ENCODE results near the gene LHFPL6.

DNA sequence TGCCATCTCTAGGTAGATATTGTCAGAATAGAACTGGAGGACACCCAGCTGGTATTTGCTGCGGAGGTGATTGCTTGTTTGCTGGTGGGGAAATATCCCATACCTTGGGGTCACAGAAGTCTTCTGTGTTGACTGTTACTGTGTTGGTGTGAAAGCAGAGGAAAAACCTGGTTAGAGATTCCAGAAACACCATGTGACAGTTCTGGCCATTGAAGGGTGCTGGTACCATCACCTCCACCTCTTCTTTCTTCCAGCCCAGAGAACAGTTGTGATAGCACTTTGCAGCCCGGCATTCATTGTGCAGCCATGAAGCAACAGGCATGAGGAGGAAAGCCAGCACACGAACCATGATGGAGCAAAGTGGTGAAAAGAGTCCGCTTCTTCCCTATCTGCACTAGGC lies 4.9 kb upstream of the LHFPL6 start:
- TF ChIP-seq, protein P1, sequence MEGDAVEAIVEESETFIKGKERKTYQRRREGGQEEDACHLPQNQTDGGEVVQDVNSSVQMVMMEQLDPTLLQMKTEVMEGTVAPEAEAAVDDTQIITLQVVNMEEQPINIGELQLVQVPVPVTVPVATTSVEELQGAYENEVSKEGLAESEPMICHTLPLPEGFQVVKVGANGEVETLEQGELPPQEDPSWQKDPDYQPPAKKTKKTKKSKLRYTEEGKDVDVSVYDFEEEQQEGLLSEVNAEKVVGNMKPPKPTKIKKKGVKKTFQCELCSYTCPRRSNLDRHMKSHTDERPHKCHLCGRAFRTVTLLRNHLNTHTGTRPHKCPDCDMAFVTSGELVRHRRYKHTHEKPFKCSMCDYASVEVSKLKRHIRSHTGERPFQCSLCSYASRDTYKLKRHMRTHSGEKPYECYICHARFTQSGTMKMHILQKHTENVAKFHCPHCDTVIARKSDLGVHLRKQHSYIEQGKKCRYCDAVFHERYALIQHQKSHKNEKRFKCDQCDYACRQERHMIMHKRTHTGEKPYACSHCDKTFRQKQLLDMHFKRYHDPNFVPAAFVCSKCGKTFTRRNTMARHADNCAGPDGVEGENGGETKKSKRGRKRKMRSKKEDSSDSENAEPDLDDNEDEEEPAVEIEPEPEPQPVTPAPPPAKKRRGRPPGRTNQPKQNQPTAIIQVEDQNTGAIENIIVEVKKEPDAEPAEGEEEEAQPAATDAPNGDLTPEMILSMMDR (conservative IDR thresholded peaks at IDR 0.05): no peak
- no peak for TF ChIP-seq EZH2 (IDR thresholded peaks at IDR 0.05; ENCODE audit: low read depth)

Data from PC-9 (cell line).